GM21717 (cell line): ENCODE measurements around the gene MMP20.

ENCODE experiments used
- ATAC-seq: cut with Tn5 transposase; IDR thresholded peaks from one replicate; pipeline ENCODE4 v1.9.1; 2021; ENCODE audit warnings: mild to moderate bottlenecking, moderate library complexity; ENCODE audit not compliant: unreplicated experiment

The MMP20 gene

DNA sequence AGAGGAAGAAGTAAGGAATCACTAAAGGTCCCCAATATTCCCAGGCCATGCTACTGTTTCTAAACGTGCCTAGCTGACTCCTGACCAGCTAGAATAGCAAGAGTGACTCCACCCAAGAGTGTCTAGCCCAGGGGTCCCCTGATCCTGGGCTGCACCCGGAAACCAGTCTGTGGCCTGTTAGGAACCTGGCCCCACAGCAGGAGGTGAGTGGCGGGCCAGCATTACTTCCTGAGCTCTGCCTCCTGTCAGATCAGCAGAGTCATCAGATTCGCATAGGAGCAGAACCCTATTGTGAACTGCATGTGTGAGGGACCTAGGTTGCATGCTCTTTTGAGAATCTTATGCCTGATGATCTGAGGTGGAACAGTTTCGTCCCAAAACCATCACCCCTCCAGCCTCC lies 2.0 kb downstream of the MMP20 start:
- no peak for ATAC-seq

- ATAC-seq = no peak
Observed at GRCh38 chr11:102622258-102622657, 2.9 kb downstream of the MMP20 start.

DNA sequence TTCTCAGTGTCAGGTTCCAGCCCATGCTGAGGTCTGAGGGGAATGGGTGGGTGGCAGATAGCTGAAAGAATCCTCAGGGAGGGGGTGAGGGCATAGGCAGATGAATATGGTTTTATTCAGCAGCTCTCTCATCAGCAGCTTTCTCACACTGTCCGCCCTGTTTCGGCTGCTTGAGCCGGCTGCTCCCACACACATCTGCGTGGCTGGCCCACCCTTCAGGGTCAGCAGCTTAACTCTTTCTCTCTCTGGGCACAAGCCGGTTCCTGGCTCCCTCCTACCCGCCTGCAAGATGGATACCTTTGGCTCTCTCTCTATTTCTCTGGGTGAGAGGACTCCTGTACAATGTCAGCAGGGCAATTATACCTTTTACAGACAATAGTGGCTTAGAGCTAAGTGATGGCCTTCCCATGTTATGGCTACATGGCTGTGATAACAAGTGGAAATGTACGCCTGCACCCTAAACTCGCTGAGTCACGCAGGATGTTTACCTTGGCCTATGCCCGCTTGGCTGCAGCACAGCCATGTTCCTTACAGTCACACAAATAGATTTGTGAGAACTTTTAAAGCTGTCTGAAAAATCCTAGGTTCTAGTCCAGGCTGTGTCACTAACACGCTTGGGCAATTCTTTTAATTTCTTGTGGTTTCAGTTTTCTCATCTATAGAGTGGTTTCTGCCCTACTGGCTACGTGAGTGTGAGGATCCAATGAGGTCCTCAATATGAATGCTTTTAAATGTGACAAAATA lies 4.1 kb downstream of the MMP20 start:
- ATAC-seq = peak; percentile 83

GRCh38 chr11:102620179-102620578 lies 5.0 kb downstream of the MMP20 start:
- no peak for ATAC-seq

GRCh38 chr11:102617466-102618008 lies 7.6 kb downstream of the MMP20 start:
- no peak for ATAC-seq

GRCh38 chr11:102615894-102616432 lies 9.2 kb downstream of the MMP20 start:
- no peak for ATAC-seq

DNA sequence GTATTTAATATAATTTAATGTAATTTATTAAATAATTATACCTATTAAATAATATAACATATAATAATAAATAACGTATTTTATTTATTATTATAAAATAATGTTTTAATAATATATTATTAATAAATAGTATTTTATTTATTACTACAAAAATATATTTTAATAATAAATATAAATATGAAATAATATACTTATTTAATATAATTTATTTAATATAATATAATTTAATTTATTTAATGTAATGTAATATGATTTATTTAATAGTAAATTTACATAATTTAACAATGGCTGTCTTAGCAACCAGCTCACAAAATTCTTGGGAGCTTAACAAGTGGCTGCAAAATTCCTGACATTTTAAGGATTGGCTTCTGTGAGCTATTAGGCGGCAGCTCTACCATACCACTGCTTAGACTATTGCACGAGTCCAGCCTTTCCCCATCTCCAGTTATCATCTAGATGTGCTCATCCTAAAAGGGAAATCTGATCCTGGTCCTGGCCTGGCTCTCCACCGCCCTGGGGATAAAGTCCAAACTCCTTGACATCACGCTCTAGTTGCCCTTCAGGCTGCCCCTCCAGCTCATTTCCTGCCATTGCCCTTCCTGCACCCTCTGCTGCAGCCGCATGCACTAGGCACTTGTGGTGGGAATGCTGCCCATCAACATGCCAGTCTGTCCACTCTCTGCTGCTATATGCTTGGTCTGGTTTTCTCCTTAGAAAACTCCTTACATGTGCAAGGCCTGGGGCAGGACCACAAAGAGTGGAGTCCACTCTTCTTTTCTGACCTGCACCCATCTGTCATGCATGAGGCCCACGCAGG lies 9.8 kb downstream of the MMP20 start:
- ATAC-seq = no peak

GRCh38 chr11:102614485-102614884 lies 10.6 kb downstream of the MMP20 start:
- ATAC-seq = no peak

DNA sequence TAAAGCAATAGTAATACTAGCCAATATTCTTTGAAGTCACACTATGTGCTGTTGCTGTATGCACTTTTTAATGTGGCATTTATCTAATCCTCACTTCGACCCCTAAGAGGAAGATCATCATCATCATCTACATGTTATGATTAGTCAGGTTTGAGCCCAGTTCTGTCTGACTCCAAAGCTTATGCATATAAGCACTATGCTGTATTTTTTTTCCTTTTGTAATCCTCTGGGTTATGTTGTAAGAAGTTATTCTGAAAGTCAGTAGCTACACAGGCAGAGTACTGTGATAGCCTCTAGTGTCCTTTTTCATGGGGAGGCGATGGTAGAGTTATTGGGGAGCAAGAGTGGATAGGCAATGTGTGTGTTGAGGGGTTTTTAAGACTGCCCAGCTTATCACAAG lies 11.1 kb downstream of the MMP20 start:
- ATAC-seq = no peak

GRCh38 chr11:102613450-102613849 lies 11.7 kb downstream of the MMP20 start:
- no peak for ATAC-seq

DNA sequence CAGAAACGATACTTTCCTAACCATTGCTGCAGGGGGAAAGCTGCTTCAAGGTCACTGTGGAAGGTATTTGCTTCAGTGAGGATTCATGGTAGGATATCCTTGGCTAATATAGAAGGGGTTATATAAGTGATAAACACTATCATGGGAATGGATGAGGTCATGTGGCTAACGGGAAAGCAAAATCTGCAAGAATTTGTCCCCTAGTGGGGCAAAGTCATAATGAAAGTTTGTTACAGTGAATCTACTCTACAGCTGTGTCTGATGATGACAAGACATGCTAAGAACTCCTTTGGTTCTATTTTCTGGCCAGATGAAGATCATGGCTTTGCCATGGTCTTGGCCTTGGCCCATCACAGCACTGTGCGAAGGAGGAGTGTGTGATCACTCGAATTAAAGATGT lies 13.8 kb downstream of the MMP20 start:
- ATAC-seq = peak; percentile 40

- ATAC-seq = peak; percentile 41
Observed at GRCh38 chr11:102610200-102610599, 14.9 kb downstream of the MMP20 start.

- ATAC-seq = no peak
Observed at GRCh38 chr11:102608699-102609098, 16.4 kb downstream of the MMP20 start.

DNA sequence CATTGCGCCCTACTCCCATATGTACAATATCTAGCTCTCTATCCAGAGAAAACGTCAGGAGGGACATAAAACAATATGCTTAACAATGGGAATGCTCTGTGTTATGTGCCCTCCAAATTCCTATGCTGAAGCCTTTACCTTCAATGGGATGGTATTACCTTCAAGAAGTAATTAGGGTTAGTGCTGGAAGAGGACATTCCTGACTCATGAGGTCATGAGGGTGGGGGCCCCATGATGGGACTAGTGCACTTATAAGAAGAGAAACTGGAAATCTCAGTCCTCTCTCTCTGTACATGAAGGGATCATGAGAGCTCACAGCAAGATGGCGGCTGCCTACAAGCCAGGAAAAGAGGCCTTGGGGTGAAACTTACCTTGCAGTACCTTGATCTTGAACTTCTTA lies 20.3 kb downstream of the MMP20 start:
- no peak for ATAC-seq

GRCh38 chr11:102604011-102604410 lies 21.1 kb downstream of the MMP20 start:
- no peak for ATAC-seq

GRCh38 chr11:102603576-102603975 lies 21.6 kb downstream of the MMP20 start:
- ATAC-seq = no peak

- ATAC-seq = no peak
Observed at GRCh38 chr11:102603091-102603490, 22.0 kb downstream of the MMP20 start.

GRCh38 chr11:102600666-102601065 lies 24.5 kb downstream of the MMP20 start:
- no peak for ATAC-seq

- peak; percentile 90 for ATAC-seq
Observed at GRCh38 chr11:102599642-102600261, 25.4 kb downstream of the MMP20 start.

DNA sequence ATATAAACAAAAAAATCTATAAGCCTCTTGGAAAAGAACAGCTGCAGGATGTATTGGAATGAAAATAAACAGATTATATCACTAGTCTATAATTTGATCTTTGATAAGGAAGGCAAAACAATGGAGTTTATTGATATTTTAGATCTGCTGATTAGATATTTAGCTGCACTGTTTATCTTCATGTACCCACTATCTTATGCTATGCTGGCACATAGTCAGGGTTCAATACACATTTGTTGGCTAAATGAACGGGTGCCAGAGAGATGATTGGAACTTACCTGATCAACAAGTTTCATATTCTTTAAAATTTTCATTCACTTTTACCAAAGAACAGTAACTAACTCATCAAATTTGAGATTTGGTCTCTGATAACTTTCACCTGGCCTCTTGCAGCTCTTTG lies 26.9 kb downstream of the MMP20 start:
- no peak for ATAC-seq

- ATAC-seq = no peak
Observed at GRCh38 chr11:102596578-102596977, 28.6 kb downstream of the MMP20 start.
